ENCODE measurements around the gene ARF1. TPM values are rescaled to one million over a fixed set of nuclear protein-coding genes. Genes with fewer than 3 reads are reported as not detected.

Gene ARF1
- polyA plus RNA-seq, 1 donor (not counting 4 experiments of a cell fraction or from before 2014, with no cell fraction given): 295 TPM

GRCh38 chr1:228095938-228096337 is 13.4 kb downstream of the ARF1 start:
- peaks cover 83% of the 10 kb centered on the region for H4K20me1 ChIP-seq (ENCODE audit: control insufficient read depth, extremely low read depth, insufficient read depth, low read length)
- H3K9me3 ChIP-seq (ENCODE audit: control insufficient read depth, low read depth, low read length): peaks cover 5% of the 10 kb centered on the region
- peaks cover 31 to 49% of the 10 kb centered on the region in 2 experiments for H3K36me3 ChIP-seq (ENCODE audit: control insufficient read depth in 2 of 2, extremely low read depth in 1 of 2, insufficient read depth in 2 of 2, low read length in 2 of 2)
- H3K4me3 ChIP-seq (ENCODE audit: control insufficient read depth in 2 of 3, extremely low read depth in 1 of 3, insufficient read depth in 2 of 3, low read depth in 1 of 3, low read length in 3 of 3): no peak overlapping the region
- dilution Hi-C loops (cut with MboI; ENCODE audit: extremely low pct_ligation_motif_present, low sequenced_read_pairs): no loop called here
- no peak for DNase-seq (ENCODE audit: low read depth, low spot score)
- no peaks in the 10 kb centered on the region for H3K27me3 ChIP-seq (ENCODE audit: control insufficient read depth, extremely low read depth, insufficient read depth, low read length)
- H3K4me2 ChIP-seq (ENCODE audit: control insufficient read depth, extremely low read depth, insufficient read depth, low read depth, low read length): no peak overlapping the region
- no peak overlapping the region for H3K27ac ChIP-seq (ENCODE audit: control insufficient read depth, insufficient read depth, low read length)
- TF ChIP-seq, protein P1, sequence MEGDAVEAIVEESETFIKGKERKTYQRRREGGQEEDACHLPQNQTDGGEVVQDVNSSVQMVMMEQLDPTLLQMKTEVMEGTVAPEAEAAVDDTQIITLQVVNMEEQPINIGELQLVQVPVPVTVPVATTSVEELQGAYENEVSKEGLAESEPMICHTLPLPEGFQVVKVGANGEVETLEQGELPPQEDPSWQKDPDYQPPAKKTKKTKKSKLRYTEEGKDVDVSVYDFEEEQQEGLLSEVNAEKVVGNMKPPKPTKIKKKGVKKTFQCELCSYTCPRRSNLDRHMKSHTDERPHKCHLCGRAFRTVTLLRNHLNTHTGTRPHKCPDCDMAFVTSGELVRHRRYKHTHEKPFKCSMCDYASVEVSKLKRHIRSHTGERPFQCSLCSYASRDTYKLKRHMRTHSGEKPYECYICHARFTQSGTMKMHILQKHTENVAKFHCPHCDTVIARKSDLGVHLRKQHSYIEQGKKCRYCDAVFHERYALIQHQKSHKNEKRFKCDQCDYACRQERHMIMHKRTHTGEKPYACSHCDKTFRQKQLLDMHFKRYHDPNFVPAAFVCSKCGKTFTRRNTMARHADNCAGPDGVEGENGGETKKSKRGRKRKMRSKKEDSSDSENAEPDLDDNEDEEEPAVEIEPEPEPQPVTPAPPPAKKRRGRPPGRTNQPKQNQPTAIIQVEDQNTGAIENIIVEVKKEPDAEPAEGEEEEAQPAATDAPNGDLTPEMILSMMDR (optimal IDR thresholded peaks at IDR 0.05 in 1 of 3, IDR thresholded peaks at IDR 0.05 in 1 of 3, conservative IDR thresholded peaks at IDR 0.05 in 1 of 3; ENCODE audit: extremely low read depth in 1 of 3, insufficient read depth in 2 of 3, low read length in 3 of 3): no peak
- no peak for TF ChIP-seq EZH2 (IDR thresholded peaks at IDR 0.05; ENCODE audit: low read length)
- H2AFZ ChIP-seq (ENCODE audit: control insufficient read depth, low read length): no peak overlapping the region
- H3K4me1 ChIP-seq (ENCODE audit: control insufficient read depth, extremely low read depth, insufficient read depth, low read length): peaks cover 17% of the 10 kb centered on the region
- peaks cover 93% of the 10 kb centered on the region for H3K79me2 ChIP-seq (ENCODE audit: control insufficient read depth, insufficient read depth, low read length)
- H3K9ac ChIP-seq (ENCODE audit: control insufficient read depth, extremely low read depth, insufficient read depth, low read length): no peak overlapping the region
- no peak for FAIRE-seq
- peaks cover 5% of the 10 kb centered on the region for H3K9me1 ChIP-seq (ENCODE audit: control insufficient read depth, extremely low read depth, insufficient read depth, low read length)

DNA sequence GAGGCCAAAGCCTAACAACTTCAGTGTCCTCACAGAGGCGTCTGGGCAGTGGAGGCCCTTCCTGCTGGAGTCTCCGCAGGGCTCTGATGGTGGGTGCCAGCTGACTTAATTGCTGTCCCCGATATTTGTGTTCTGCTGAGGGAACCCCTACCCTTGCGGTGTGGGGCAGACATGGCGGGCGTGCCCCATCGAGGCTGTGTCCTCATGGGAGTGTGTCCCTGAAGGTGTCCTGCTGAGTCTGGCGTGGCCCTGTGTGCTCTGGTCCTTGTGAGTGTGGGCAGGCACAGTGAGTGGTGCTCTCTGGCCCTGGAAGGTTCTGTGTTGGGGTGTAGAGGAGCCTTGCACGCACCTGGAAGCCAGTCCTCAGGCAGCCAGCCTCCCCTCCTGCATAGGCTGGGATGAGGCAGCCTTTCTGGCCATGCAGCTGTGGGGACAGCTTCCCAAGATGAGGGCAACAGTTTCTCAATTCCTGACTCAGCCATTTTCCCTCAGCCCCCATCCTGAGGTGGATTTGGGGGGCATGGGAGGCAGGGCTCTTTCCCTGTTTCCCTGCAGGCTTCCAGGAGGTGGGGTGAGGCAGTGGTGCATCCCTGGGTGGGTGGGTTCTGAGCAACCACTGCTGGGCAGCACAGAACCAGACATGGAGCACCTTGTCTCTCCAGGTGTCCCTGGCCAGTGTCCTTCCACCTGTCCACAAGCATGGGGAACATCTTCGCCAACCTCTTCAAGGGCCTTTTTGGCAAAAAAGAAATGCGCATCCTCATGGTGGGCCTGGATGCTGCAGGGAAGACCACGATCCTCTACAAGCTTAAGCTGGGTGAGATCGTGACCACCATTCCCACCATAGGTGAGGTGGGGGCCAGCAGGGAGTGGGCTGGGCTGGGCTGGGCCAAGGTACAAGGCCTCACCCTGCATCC is 14.2 kb downstream of the ARF1 start:
- Histone ChIP-seq H2AFZ (ENCODE audit: control insufficient read depth, low read length) (no peak overlapping the region), H4K20me1 (ENCODE audit: control insufficient read depth, extremely low read depth, insufficient read depth, low read length) (peaks cover 75% of the 10 kb centered on the region), H3K27ac (ENCODE audit: control insufficient read depth, insufficient read depth, low read length) (no peak overlapping the region), H3K4me1 (ENCODE audit: control insufficient read depth, extremely low read depth, insufficient read depth, low read length) (peaks cover 14% of the 10 kb centered on the region), H3K4me3 (ENCODE audit: control insufficient read depth in 2 of 3, extremely low read depth in 1 of 3, insufficient read depth in 2 of 3, low read depth in 1 of 3, low read length in 3 of 3) (no peak overlapping the region), H3K36me3 (ENCODE audit: control insufficient read depth in 2 of 2, extremely low read depth in 1 of 2, insufficient read depth in 2 of 2, low read length in 2 of 2) (peaks cover 31 to 45% of the 10 kb centered on the region in 2 experiments), H3K9me3 (ENCODE audit: control insufficient read depth, low read depth, low read length) (peaks cover 5% of the 10 kb centered on the region), H3K79me2 (ENCODE audit: control insufficient read depth, insufficient read depth, low read length) (peaks cover 92% of the 10 kb centered on the region), H3K9ac (ENCODE audit: control insufficient read depth, extremely low read depth, insufficient read depth, low read length) (no peak overlapping the region), H3K9me1 (ENCODE audit: control insufficient read depth, extremely low read depth, insufficient read depth, low read length) (peaks cover 4% of the 10 kb centered on the region), H3K27me3 (ENCODE audit: control insufficient read depth, extremely low read depth, insufficient read depth, low read length) (no peaks in the 10 kb centered on the region), H3K4me2 (ENCODE audit: control insufficient read depth, extremely low read depth, insufficient read depth, low read depth, low read length) (no peak overlapping the region)
- no peak for FAIRE-seq
- DNase-seq (ENCODE audit: low read depth, low spot score): no peak
- TF ChIP-seq, protein P1 (optimal IDR thresholded peaks at IDR 0.05 in 1 of 3, IDR thresholded peaks at IDR 0.05 in 1 of 3, conservative IDR thresholded peaks at IDR 0.05 in 1 of 3; ENCODE audit: extremely low read depth in 1 of 3, insufficient read depth in 2 of 3, low read length in 3 of 3): no peak
- TF ChIP-seq EZH2 (IDR thresholded peaks at IDR 0.05; ENCODE audit: low read length): no peak
- dilution Hi-C loops (cut with MboI; ENCODE audit: extremely low pct_ligation_motif_present, low sequenced_read_pairs): no loop called here

All from keratinocyte (primary cell).